Colonic mucosa (tissue), 4 donors: ENCODE measurements around the gene JAG2. TPM values are rescaled to one million over a fixed set of nuclear protein-coding genes. Genes with fewer than 3 reads are reported as not detected.

ENCODE experiments used
- DNase-seq: peaks from one replicate; pipeline ENCODE4 v3.0.0-alpha.2; 2020
- H3K27ac ChIP-seq: fragments of 200-600 bp; one replicate; pipeline ENCODE4 v1.8.0; 2021
- H3K27me3 ChIP-seq: fragments of 200-600 bp; one replicate; pipeline ENCODE4 v1.8.0; 2021
- H3K36me3 ChIP-seq: fragments of 200-600 bp; one replicate; pipeline ENCODE4 v1.8.0; 2021
- H3K4me1 ChIP-seq: fragments of 200-600 bp; one replicate; pipeline ENCODE4 v1.8.0; 2021; ENCODE audit warnings: mild to moderate bottlenecking
- H3K4me3 ChIP-seq: fragments of 200-600 bp; one replicate; pipeline ENCODE4 v1.8.0; 2021
- H3K9ac ChIP-seq, 2 donors: one replicate each; pipeline ENCODE4 v1.7.0; 2013; ENCODE audit warnings: control low read depth in 2 of 2, low read depth in 2 of 2, low read length in 2 of 2
- H3K9me3 ChIP-seq: fragments of 200-600 bp; one replicate; pipeline ENCODE4 v1.8.0; 2021
- CTCF ChIP-seq: fragments of 200-600 bp; IDR thresholded peaks from one replicate; pipeline ENCODE4 v1.8.0; 2022; ENCODE audit warnings: antibody characterized with exemption, mild to moderate bottlenecking
- intact Hi-C: fragments of 100-400 bp; cut with DNase I; formaldehyde crosslinking; loops from one replicate; pipeline ENCODE4 v1.14.1; 2022
- total RNA-seq, 2 donors: library from RNA; stranded (reverse); fragmentation: NEBNext Ultra II Directional in 1 of 2; extraction: Animal tissue kit (Norgen Biotek cat#: 25700) in 1 of 2; gene quantifications; one replicate each; pipeline ENCODE4 v1.2.1, GENCODE V29; 2021
- donor health status: healthy.
- donor health status: DM: no; HTN: no; CAD: no.
- donor health status: DM: no; HTN: no; CAD: no.

Gene JAG2
- total RNA-seq, 2 donors from 2014 or later: 8.2 to 11.0 TPM

- no peaks in the 10 kb centered on the region for H3K36me3 ChIP-seq
- no peaks in the 10 kb centered on the region for H3K4me1 ChIP-seq
- no peak overlapping the region for H3K27ac ChIP-seq
- no peak overlapping the region for H3K9ac ChIP-seq
- intact Hi-C loops: no loop called here
- DNase-seq: no peak
- no peaks in the 10 kb centered on the region for H3K9me3 ChIP-seq
- no peak overlapping the region for H3K4me3 ChIP-seq
- H3K27me3 ChIP-seq: peaks cover 3% of the 10 kb centered on the region
- no peak for TF ChIP-seq CTCF
Measured at GRCh38 chr14:105135700-105136395, 32.7 kb downstream of the JAG2 start.

GRCh38 chr14:105132921-105133654 is 35.5 kb downstream of the JAG2 start:
- no peak for DNase-seq
- no peaks in the 10 kb centered on the region for H3K9me3 ChIP-seq
- no peak overlapping the region for H3K4me3 ChIP-seq
- TF ChIP-seq CTCF: no peak
- no peak overlapping the region for H3K9ac ChIP-seq
- H3K27me3 ChIP-seq: peaks cover 3% of the 10 kb centered on the region
- intact Hi-C loops: no loop called here
- no peak overlapping the region for H3K27ac ChIP-seq
- H3K4me1 ChIP-seq: no peaks in the 10 kb centered on the region
- H3K36me3 ChIP-seq: no peaks in the 10 kb centered on the region

GRCh38 chr14:105131241-105131640 is 37.3 kb downstream of the JAG2 start:
- no peak overlapping the region for H3K27ac ChIP-seq
- TF ChIP-seq CTCF: no peak
- no peak for DNase-seq
- no peaks in the 10 kb centered on the region for H3K4me1 ChIP-seq
- H3K36me3 ChIP-seq: no peaks in the 10 kb centered on the region
- no peak overlapping the region for H3K9ac ChIP-seq
- intact Hi-C loops: no loop called here
- peaks cover 3% of the 10 kb centered on the region for H3K27me3 ChIP-seq
- no peak overlapping the region for H3K4me3 ChIP-seq
- no peaks in the 10 kb centered on the region for H3K9me3 ChIP-seq

GRCh38 chr14:105128059-105128458 is 40.5 kb downstream of the JAG2 start:
- no peaks in the 10 kb centered on the region for H3K4me1 ChIP-seq
- H3K9me3 ChIP-seq: no peaks in the 10 kb centered on the region
- H3K36me3 ChIP-seq: no peaks in the 10 kb centered on the region
- H3K27ac ChIP-seq: no peak overlapping the region
- no peaks in the 10 kb centered on the region for H3K27me3 ChIP-seq
- intact Hi-C loops: no loop called here
- no peak overlapping the region for H3K9ac ChIP-seq
- no peak overlapping the region for H3K4me3 ChIP-seq
- peak; percentile 1 for DNase-seq
- TF ChIP-seq CTCF: no peak

- intact Hi-C loops: no loop called here
- no peak for TF ChIP-seq CTCF
- no peak overlapping the region for H3K4me3 ChIP-seq
- no peak overlapping the region for H3K9ac ChIP-seq
- H3K36me3 ChIP-seq: no peaks in the 10 kb centered on the region
- H3K9me3 ChIP-seq: no peaks in the 10 kb centered on the region
- DNase-seq: no peak
- H3K27ac ChIP-seq: no peak overlapping the region
- no peaks in the 10 kb centered on the region for H3K4me1 ChIP-seq
- H3K27me3 ChIP-seq: no peaks in the 10 kb centered on the region
Measured at GRCh38 chr14:105126981-105127329, 41.6 kb downstream of the JAG2 start.
